WTC11 (cell line): ENCODE results near the gene KIF17.

ENCODE experiments used
- AFF4 ChIP-seq: sonication (generic); formaldehyde crosslinking; IDR thresholded peaks from 2 replicates; pipeline ENCODE4 v1.8.1; 2023; ENCODE audit warnings: mild to moderate bottlenecking, missing genetic modification reagents, borderline replicate concordance
- ATF3 ChIP-seq: sonication (generic); formaldehyde crosslinking; conservative IDR thresholded peaks from 2 replicates; pipeline ENCODE4 v1.8.1; 2022; ENCODE audit warnings: mild to moderate bottlenecking, missing genetic modification reagents
- CTCF ChIP-seq: fragments of 200-600 bp; IDR thresholded peaks from 2 replicates; pipeline ENCODE4 v1.8.0; 2022; ENCODE audit warnings: antibody characterized with exemption
- ELF4 ChIP-seq: sonication (generic); formaldehyde crosslinking; IDR thresholded peaks from 2 replicates; pipeline ENCODE4 v1.8.1; 2022; ENCODE audit warnings: low read depth, mild to moderate bottlenecking, moderate library complexity, missing genetic modification reagents
- HMGXB4 ChIP-seq: sonication (generic); formaldehyde crosslinking; IDR thresholded peaks from 2 replicates; pipeline ENCODE4 v1.8.1; 2023; ENCODE audit warnings: mild to moderate bottlenecking, moderate library complexity, missing genetic modification reagents
- IRF2 ChIP-seq: sonication (generic); formaldehyde crosslinking; IDR thresholded peaks from 2 replicates; pipeline ENCODE4 v1.8.0; 2022; ENCODE audit warnings: low read depth, missing genetic modification reagents, borderline replicate concordance
- NFYB ChIP-seq: sonication (generic); formaldehyde crosslinking; conservative IDR thresholded peaks from 2 replicates; pipeline ENCODE4 v1.8.0; 2022; ENCODE audit warnings: low read depth, missing genetic modification reagents
- ZBTB21 ChIP-seq: sonication (generic); formaldehyde crosslinking; IDR thresholded peaks from 2 replicates; pipeline ENCODE4 v1.8.1; 2023; ENCODE audit warnings: mild to moderate bottlenecking, missing genetic modification reagents, borderline replicate concordance
- ZNF138 ChIP-seq: sonication (generic); formaldehyde crosslinking; conservative IDR thresholded peaks from 2 replicates; pipeline ENCODE4 v1.8.1; 2022; ENCODE audit warnings: mild to moderate bottlenecking, moderate library complexity, missing genetic modification reagents

GRCh38 chr1:20689645-20690056 is 28.2 kb downstream of the KIF17 start:
- TF ChIP-seq ZNF138 (CRISPR knock-in tag), result no peak
- TF ChIP-seq CTCF, result no peak
- no peak for TF ChIP-seq NFYB
- TF ChIP-seq ATF3 (CRISPR knock-in tag), result no peak
- no peak for TF ChIP-seq IRF2 (CRISPR knock-in tag)
- TF ChIP-seq AFF4, result no peak
- TF ChIP-seq ELF4 (CRISPR knock-in tag), result no peak
- no peak for TF ChIP-seq HMGXB4 (CRISPR knock-in tag)
- TF ChIP-seq ZBTB21 (CRISPR knock-in tag), result no peak
